Measurements from ENCODE around the gene CDNF.
"Not testable (repeated sequence)": the region's sequence is repeated elsewhere in the genome, so short reads cannot be mapped to it uniquely, and the experiment has no call there.

CDNF gene

GRCh38 chr10:14837757-14838581 lies at the start of gene CDNF, which contains the start of the genes HSPA14 and MSANTD7:
CDNF (minus strand) TSS chr10:14838037; CDS start chr10:14837946, 91 bp downstream.
HSPA14 (plus strand) TSS chr10:14838306; CDS start chr10:14838403, 97 bp downstream.
MSANTD7 (plus strand) TSS chr10:14838306; CDS start chr10:14842285, 3,979 bp downstream.
- DNase-seq, result peak; percentile 98

- DNase-seq, result no peak
Observed at GRCh38 chr10:14884082-14884481, 46.2 kb upstream of the CDNF start.

GRCh38 chr10:14880229-14880628 lies 42.4 kb upstream of the CDNF start:
- DNase-seq, result no peak

- no peak for DNase-seq
Observed at GRCh38 chr10:14879928-14880193, 42.0 kb upstream of the CDNF start.

- peak; percentile 21 for DNase-seq
Observed at GRCh38 chr10:14879124-14879927, 41.5 kb upstream of the CDNF start.

- DNase-seq, result peak; percentile 93
Observed at GRCh38 chr10:14878266-14879123, 40.7 kb upstream of the CDNF start, which contains the start of gene SUV39H2. SUV39H2 (plus strand) TSS chr10:14878866; CDS start chr10:14878889, 23 bp downstream.

GRCh38 chr10:14876764-14877163 lies 38.9 kb upstream of the CDNF start:
- DNase-seq, result no peak

- DNase-seq, result no peak
Observed at GRCh38 chr10:14875941-14876340, 38.1 kb upstream of the CDNF start.

GRCh38 chr10:14873090-14873760 lies 35.4 kb upstream of the CDNF start:
- DNase-seq, result peak; percentile 82

GRCh38 chr10:14864871-14865270 lies 27.0 kb upstream of the CDNF start:
- not testable (repeated sequence) for DNase-seq

GRCh38 chr10:14864466-14864865 lies 26.6 kb upstream of the CDNF start:
- DNase-seq, result not testable (repeated sequence)

- no peak for DNase-seq
Observed at GRCh38 chr10:14860791-14861190, 23.0 kb upstream of the CDNF start.

GRCh38 chr10:14859775-14860174 lies 21.9 kb upstream of the CDNF start:
- peak; percentile 13 for DNase-seq

GRCh38 chr10:14859043-14859442 lies 21.2 kb upstream of the CDNF start:
- DNase-seq, result no peak

- DNase-seq, result no peak
Observed at GRCh38 chr10:14858338-14858960, 20.6 kb upstream of the CDNF start.

- no peak for DNase-seq
Observed at GRCh38 chr10:14855453-14855852, 17.6 kb upstream of the CDNF start.

- DNase-seq, result no peak
Observed at GRCh38 chr10:14852236-14852635, 14.4 kb upstream of the CDNF start.

GRCh38 chr10:14844948-14845347 lies 7.1 kb upstream of the CDNF start:
- DNase-seq, result no peak

- no peak for DNase-seq
Observed at GRCh38 chr10:14843327-14843988, 5.6 kb upstream of the CDNF start.

- no peak for DNase-seq
Observed at GRCh38 chr10:14840178-14840577, 2.3 kb upstream of the CDNF start.

- DNase-seq, result no peak
Observed at GRCh38 chr10:14839305-14839695, 1.5 kb upstream of the CDNF start.

Data from HCEC 1CT (cell line).